Renal cortical epithelial cell (primary cell): ENCODE data around the gene LMAN2. TPM values are rescaled to one million over a fixed set of nuclear protein-coding genes. Genes with fewer than 3 reads are reported as not detected.
"Not testable (repeated sequence)": the region's sequence is repeated elsewhere in the genome, so short reads cannot be mapped to it uniquely, and the experiment has no call there.

ENCODE experiments used
- DNase-seq: peaks from one replicate; pipeline ENCODE4 v3.0.0-alpha.2; 2011; ENCODE audit warnings: low read depth
- total RNA-seq: library from RNA; depleted of rRNA; stranded (reverse); fragments of >200 nt; gene quantifications from 2 replicates; pipeline ENCODE4 v1.2.3, GENCODE V29; 2014

The LMAN2 gene
- total RNA-seq, 1 donor from 2014 or later: 337 TPM

- DNase-seq: no peak
These were observed 3.8 kb downstream of the LMAN2 start for GRCh38 chr5:177347699-177348098.

- no peak for DNase-seq
These were observed 4.6 kb downstream of the LMAN2 start for GRCh38 chr5:177346820-177347219.

- DNase-seq: no peak
These were observed 6.6 kb downstream of the LMAN2 start for GRCh38 chr5:177344891-177345290.

GRCh38 chr5:177343777-177344176, 7.7 kb downstream of the LMAN2 start:
- no peak for DNase-seq

- not testable (repeated sequence) for DNase-seq
These were observed 8.5 kb downstream of the LMAN2 start for GRCh38 chr5:177343000-177343399.

GRCh38 chr5:177339107-177339638, 12.3 kb downstream of the LMAN2 start:
- DNase-seq: peak; percentile 29

- no peak for DNase-seq
These were observed 13.0 kb downstream of the LMAN2 start for GRCh38 chr5:177338251-177339106.

GRCh38 chr5:177336603-177337494, 14.6 kb downstream of the LMAN2 start:
- no peak for DNase-seq

GRCh38 chr5:177336112-177336511, 15.4 kb downstream of the LMAN2 start:
- DNase-seq: peak; percentile 22

- no peak for DNase-seq
These were observed 15.8 kb downstream of the LMAN2 start for GRCh38 chr5:177335701-177336065.

- DNase-seq: no peak
These were observed 16.4 kb downstream of the LMAN2 start for GRCh38 chr5:177334781-177335700.

GRCh38 chr5:177334155-177334551, 17.3 kb downstream of the LMAN2 start:
- no peak for DNase-seq

GRCh38 chr5:177333420-177334154, 17.9 kb downstream of the LMAN2 start:
- no peak for DNase-seq

GRCh38 chr5:177332896-177333260, 18.6 kb downstream of the LMAN2 start:
- DNase-seq: no peak

GRCh38 chr5:177332031-177332895, 19.2 kb downstream of the LMAN2 start:
- no peak for DNase-seq

GRCh38 chr5:177330991-177331842, 20.3 kb downstream of the LMAN2 start:
- no peak for DNase-seq

GRCh38 chr5:177329883-177330282, 21.6 kb downstream of the LMAN2 start:
- no peak for DNase-seq

- DNase-seq: no peak
These were observed 22.8 kb downstream of the LMAN2 start for GRCh38 chr5:177328545-177329231.
